Lower leg skin (tissue), 4 donors: ENCODE data around the gene ZNF407. TPM values are rescaled to one million over a fixed set of nuclear protein-coding genes. Genes with fewer than 3 reads are reported as not detected.
A peak's percentile ranks its signal among the peaks of the same experiment; 100 is the strongest.
"Not testable (repeated sequence)": the region's sequence is repeated elsewhere in the genome, so short reads cannot be mapped to it uniquely, and the experiment has no call there.

Experiments used
- DNase-seq, 2 donors: peaks; one replicate each; pipeline ENCODE4 v3.0.0-alpha.2; 2019; ENCODE audit warnings: low spot score in 2 of 2
- H3K4me3 ChIP-seq: fragments of 200-600 bp; sonication (generic); 2 replicates; pipeline ENCODE4 v1.5.1; 2017; ENCODE audit warnings: mild to moderate bottlenecking, low read depth; ENCODE audit not compliant: poor library complexity, severe bottlenecking
- CTCF ChIP-seq, 3 donors: fragments of 450-650 bp; IDR thresholded peaks; one replicate each; pipeline ENCODE4 v1.5.1; 2016; ENCODE audit warnings: antibody characterized with exemption in 3 of 3, mild to moderate bottlenecking in 3 of 3, moderate library complexity in 2 of 3
- POLR2A ChIP-seq, 2 donors: fragments of 450-650 bp; IDR thresholded peaks; one replicate each; pipeline ENCODE4 v1.6.1; 2016 to 2017; ENCODE audit warnings: antibody characterized with exemption in 2 of 2, mild to moderate bottlenecking in 1 of 2, moderate library complexity in 1 of 2
- WGBS, 2 donors: methylation state at CpG; one replicate each; pipeline ENCODE4 v1.1.5; 2018; 5-methylcytosine and 5-hydroxymethylcytosine counted together
- intact Hi-C: fragments of 100-400 bp; cut with DNase I; formaldehyde crosslinking; loops from one replicate; pipeline ENCODE4 v1.15.0; 2023; ENCODE audit warnings: low total_unique reads
- total RNA-seq, 4 donors: library from RNA; depleted of rRNA; stranded (reverse); fragments of >200 nt; gene quantifications; one replicate each; pipeline ENCODE4 v1.1.0, GENCODE V29; 2016

Gene ZNF407
- total RNA-seq, 4 donors from 2014 or later = 7.0 to 13.9 (median 10.9) TPM

- intact Hi-C loops = no loop called here
Measured at GRCh38 chr18:75097491-75098225, 500.0 kb downstream of the ZNF407 start.

GRCh38 chr18:75100832-75101630 lies 503.4 kb downstream of the ZNF407 start:
- intact Hi-C loops = no loop called here
- TF ChIP-seq POLR2A (IDR thresholded peaks at IDR 0.05) (no peak), CTCF (IDR thresholded peaks at IDR 0.05) (no peak)
- peak in 1 of 2 donors; percentile 63 for DNase-seq
- WGBS, 2 donors = 94% methylated on average over 3 of the region's 3 CpGs
- H3K4me3 ChIP-seq = no peak overlapping the region

More at GRCh38 chr18:75097491-75098225, 500.0 kb downstream of the ZNF407 start:
- H3K4me3 ChIP-seq = no peak overlapping the region
- TF ChIP-seq CTCF (IDR thresholded peaks at IDR 0.05) = no peak
- TF ChIP-seq POLR2A (IDR thresholded peaks at IDR 0.05) = no peak
- 86 to 90% methylated on average over 6 of the region's 6 CpGs for WGBS, 2 donors
- peak in 1 of 2 donors; percentile 32 for DNase-seq

- intact Hi-C loops = no loop called here
- WGBS, 2 donors = 82 to 89% methylated on average over 3 of the region's 3 CpGs
- TF ChIP-seq POLR2A (IDR thresholded peaks at IDR 0.05) = no peak
- no peak for TF ChIP-seq CTCF (IDR thresholded peaks at IDR 0.05)
- H3K4me3 ChIP-seq = no peak overlapping the region
- no peak for DNase-seq
Measured at GRCh38 chr18:75101916-75102315, 504.2 kb downstream of the ZNF407 start.

GRCh38 chr18:75104029-75104428 lies 506.4 kb downstream of the ZNF407 start:
- DNase-seq, intact Hi-C loops, H3K4me3 ChIP-seq: not testable (repeated sequence)
- WGBS, 2 donors = 59 to 67% methylated on average over 6 of the region's 6 CpGs

GRCh38 chr18:75104483-75104882 lies 506.8 kb downstream of the ZNF407 start:
- 94 to 95% methylated on average over 15 of the region's 15 CpGs for WGBS, 2 donors
- DNase-seq = peak in 1 of 2 donors; percentile 36
- TF ChIP-seq POLR2A (IDR thresholded peaks at IDR 0.05) = no peak
- no peak for TF ChIP-seq CTCF (IDR thresholded peaks at IDR 0.05)
- H3K4me3 ChIP-seq = no peak overlapping the region
- intact Hi-C loops = no loop called here

- intact Hi-C loops = no loop called here
- TF ChIP-seq POLR2A (IDR thresholded peaks at IDR 0.05) = no peak
- no peak for TF ChIP-seq CTCF (IDR thresholded peaks at IDR 0.05)
- H3K4me3 ChIP-seq = no peak overlapping the region
- peak in 1 of 2 donors; percentile 67 for DNase-seq
- WGBS, 2 donors = 92 to 93% methylated on average over 15 of the region's 15 CpGs
Measured at GRCh38 chr18:75105551-75106254, 508.0 kb downstream of the ZNF407 start.
